ENCODE measurements around the gene DCX. TPM values are rescaled to one million over a fixed set of nuclear protein-coding genes. Genes with fewer than 3 reads are reported as not detected.
"Not testable (repeated sequence)": the region's sequence is repeated elsewhere in the genome, so short reads cannot be mapped to it uniquely, and the experiment has no call there.

Gene DCX
- total RNA-seq, 1 experiment from 2014 or later = not detected

DNA sequence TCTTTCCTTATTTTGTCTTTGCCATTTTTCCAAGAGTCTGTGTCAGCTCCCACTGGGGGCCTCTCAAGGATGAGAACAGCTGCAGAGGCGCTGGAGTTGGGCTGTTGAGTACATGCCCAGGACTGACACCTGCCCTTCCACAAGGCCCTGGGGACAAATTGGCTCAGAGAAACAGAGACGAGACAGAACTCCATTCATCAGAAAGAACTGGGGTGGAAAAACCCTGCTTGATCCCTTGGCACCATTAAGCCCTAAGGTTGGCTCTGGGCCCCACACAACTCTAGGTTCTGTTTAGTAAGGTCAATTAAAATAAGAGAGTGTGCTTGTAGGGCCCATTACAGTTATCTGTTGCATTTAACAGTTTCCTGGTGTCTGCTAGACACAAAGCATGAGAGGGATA, 63.6 kb downstream of the DCX start:
- H3K9me3 ChIP-seq (ENCODE audit: insufficient read depth, low read depth) = no peaks in the 10 kb centered on the region
- H3K4me1 ChIP-seq (replicated peaks; ENCODE audit: insufficient read depth) = no peaks in the 10 kb centered on the region
- no peaks in the 10 kb centered on the region for H3F3A ChIP-seq (ENCODE audit: insufficient read depth, low read depth)
- no peak overlapping the region for H3K27ac ChIP-seq
- intact Hi-C loops (cut with micrococcal nuclease; ENCODE audit: unreplicated experiment) = no loop called here
- no peak overlapping the region for H2AFZ ChIP-seq
- POLR2A ChIA-PET (ENCODE audit: unreplicated experiment) = no interaction called here
- no TSS peak for BruUV-seq (replicated peaks)
- CTCF ChIA-PET = no interaction called here
- H3K79me2 ChIP-seq (ENCODE audit: low read depth) = no peaks in the 10 kb centered on the region
- no peaks in the 10 kb centered on the region; the same call in 1 of the 2 replicates for H3K27me3 ChIP-seq (ENCODE audit: insufficient read depth, low read depth)
- H4K20me1 ChIP-seq (ENCODE audit: insufficient read depth) = no peaks in the 10 kb centered on the region
- H3K4me2 ChIP-seq = no peak overlapping the region
- H3K36me3 ChIP-seq (ENCODE audit: low read depth) = no peaks in the 10 kb centered on the region
- DNase-seq = no peak
- H3K9me2 ChIP-seq (ENCODE audit: insufficient read depth) = no peaks in the 10 kb centered on the region
- TF ChIP-seq, protein P1, sequence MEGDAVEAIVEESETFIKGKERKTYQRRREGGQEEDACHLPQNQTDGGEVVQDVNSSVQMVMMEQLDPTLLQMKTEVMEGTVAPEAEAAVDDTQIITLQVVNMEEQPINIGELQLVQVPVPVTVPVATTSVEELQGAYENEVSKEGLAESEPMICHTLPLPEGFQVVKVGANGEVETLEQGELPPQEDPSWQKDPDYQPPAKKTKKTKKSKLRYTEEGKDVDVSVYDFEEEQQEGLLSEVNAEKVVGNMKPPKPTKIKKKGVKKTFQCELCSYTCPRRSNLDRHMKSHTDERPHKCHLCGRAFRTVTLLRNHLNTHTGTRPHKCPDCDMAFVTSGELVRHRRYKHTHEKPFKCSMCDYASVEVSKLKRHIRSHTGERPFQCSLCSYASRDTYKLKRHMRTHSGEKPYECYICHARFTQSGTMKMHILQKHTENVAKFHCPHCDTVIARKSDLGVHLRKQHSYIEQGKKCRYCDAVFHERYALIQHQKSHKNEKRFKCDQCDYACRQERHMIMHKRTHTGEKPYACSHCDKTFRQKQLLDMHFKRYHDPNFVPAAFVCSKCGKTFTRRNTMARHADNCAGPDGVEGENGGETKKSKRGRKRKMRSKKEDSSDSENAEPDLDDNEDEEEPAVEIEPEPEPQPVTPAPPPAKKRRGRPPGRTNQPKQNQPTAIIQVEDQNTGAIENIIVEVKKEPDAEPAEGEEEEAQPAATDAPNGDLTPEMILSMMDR (conservative IDR thresholded peaks at IDR 0.05) = no peak
- no peak for TF ChIP-seq EZH2 (IDR thresholded peaks at IDR 0.05; ENCODE audit: low read depth)
- H3K4me3 ChIP-seq = no peak overlapping the region

DNA sequence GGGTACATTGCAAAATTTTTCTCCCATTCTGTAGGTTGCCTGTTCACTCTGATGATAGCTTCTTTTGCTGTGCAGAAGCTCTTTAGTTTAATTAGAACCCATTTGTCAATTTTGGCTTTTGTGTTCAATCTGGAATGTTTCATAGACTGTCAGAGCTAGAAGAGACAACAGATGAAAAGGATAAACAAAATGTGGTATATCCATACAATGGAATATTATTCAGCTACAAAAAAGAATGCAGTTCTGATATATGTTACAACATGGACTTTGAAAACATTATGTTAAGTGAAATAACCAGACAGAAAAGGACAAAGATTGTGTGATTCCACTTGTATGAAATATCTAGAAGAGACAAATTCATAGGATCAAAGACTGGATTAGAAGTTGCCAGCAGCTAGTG, 65.8 kb downstream of the DCX start:
- BruUV-seq (replicated peaks); H3K9me2 ChIP-seq (ENCODE audit: insufficient read depth); H4K20me1 ChIP-seq (ENCODE audit: insufficient read depth); POLR2A ChIA-PET (ENCODE audit: unreplicated experiment); H3K79me2 ChIP-seq (ENCODE audit: low read depth); H3F3A ChIP-seq (ENCODE audit: insufficient read depth, low read depth); DNase-seq; intact Hi-C loops (cut with micrococcal nuclease; ENCODE audit: unreplicated experiment); H3K4me1 ChIP-seq (replicated peaks; ENCODE audit: insufficient read depth); H3K9me3 ChIP-seq (ENCODE audit: insufficient read depth, low read depth); H3K27me3 ChIP-seq (ENCODE audit: insufficient read depth, low read depth); H3K4me2 ChIP-seq; H3K36me3 ChIP-seq (ENCODE audit: low read depth); H2AFZ ChIP-seq; H3K4me3 ChIP-seq; CTCF ChIA-PET; H3K27ac ChIP-seq: not testable (repeated sequence)

DNA sequence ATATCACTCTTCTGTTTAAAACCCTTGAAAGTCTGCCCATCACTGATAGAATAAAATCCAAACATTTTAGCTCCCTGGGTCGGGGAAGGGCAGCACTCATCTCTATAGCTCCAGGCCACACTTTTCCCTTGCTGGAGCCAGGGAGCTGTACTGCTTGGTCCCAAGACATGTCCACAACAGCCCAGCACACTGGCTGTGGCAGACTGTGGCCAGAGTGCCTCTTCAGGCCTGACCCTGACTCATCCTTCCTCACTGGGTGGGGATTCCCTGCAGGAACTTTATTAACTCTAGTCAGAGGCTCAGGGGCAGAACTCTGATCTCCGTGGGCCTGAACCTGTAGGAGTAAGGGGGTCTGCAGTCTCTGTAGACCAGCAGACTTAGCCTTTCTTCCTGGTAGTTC, 71.9 kb downstream of the DCX start:
- Histone ChIP-seq H2AFZ (no peak overlapping the region), H3K9me3 (ENCODE audit: insufficient read depth, low read depth) (no peaks in the 10 kb centered on the region), H4K20me1 (ENCODE audit: insufficient read depth) (no peaks in the 10 kb centered on the region), H3K4me3 (no peak overlapping the region), H3K27me3 (ENCODE audit: insufficient read depth, low read depth) (peaks cover 2% of the 10 kb centered on the region; the same call in 1 of the 2 replicates), H3K4me1 (replicated peaks; ENCODE audit: insufficient read depth) (no peaks in the 10 kb centered on the region), H3F3A (ENCODE audit: insufficient read depth, low read depth) (no peaks in the 10 kb centered on the region), H3K27ac (no peak overlapping the region), H3K79me2 (ENCODE audit: low read depth) (no peaks in the 10 kb centered on the region), H3K4me2 (no peak overlapping the region), H3K36me3 (ENCODE audit: low read depth) (no peaks in the 10 kb centered on the region), H3K9me2 (ENCODE audit: insufficient read depth) (no peaks in the 10 kb centered on the region)
- ChIA-PET POLR2A (ENCODE audit: unreplicated experiment) (no interaction called here), CTCF (no interaction called here)
- TF ChIP-seq EZH2 (IDR thresholded peaks at IDR 0.05; ENCODE audit: low read depth) = no peak
- TF ChIP-seq, protein P1 (conservative IDR thresholded peaks at IDR 0.05) = no peak
- intact Hi-C loops (cut with micrococcal nuclease; ENCODE audit: unreplicated experiment) = no loop called here
- BruUV-seq (replicated peaks) = no TSS peak
- no peak for DNase-seq

DNA sequence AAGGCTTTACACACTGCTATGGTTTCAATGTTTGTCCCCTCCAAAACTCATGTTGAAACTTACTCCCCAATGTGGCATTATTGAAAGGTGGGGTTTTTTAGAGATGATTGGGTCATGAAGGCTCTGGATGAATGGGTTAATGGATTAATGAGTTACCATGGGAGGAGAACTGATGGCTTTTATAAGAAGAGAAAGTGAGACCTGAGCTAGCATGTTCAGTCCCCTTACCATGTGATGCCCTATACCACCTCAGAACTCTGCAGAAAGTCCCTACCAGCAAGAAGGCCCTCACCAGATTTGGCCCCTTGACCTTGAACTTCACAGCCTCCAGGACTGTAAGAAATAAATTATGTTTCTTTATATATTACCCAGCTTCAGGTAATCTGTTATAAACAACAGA, 72.8 kb downstream of the DCX start:
- no peaks in the 10 kb centered on the region for H3K9me2 ChIP-seq (ENCODE audit: insufficient read depth)
- H3K4me3 ChIP-seq = no peak overlapping the region
- TF ChIP-seq EZH2 (IDR thresholded peaks at IDR 0.05; ENCODE audit: low read depth) = no peak
- TF ChIP-seq, protein P1 (conservative IDR thresholded peaks at IDR 0.05) = no peak
- no TSS peak for BruUV-seq (replicated peaks)
- H3F3A ChIP-seq (ENCODE audit: insufficient read depth, low read depth) = no peaks in the 10 kb centered on the region
- H4K20me1 ChIP-seq (ENCODE audit: insufficient read depth) = no peaks in the 10 kb centered on the region
- H3K27ac ChIP-seq = no peak overlapping the region
- H3K36me3 ChIP-seq (ENCODE audit: low read depth) = no peaks in the 10 kb centered on the region
- H2AFZ ChIP-seq = no peak overlapping the region
- no peak overlapping the region for H3K4me2 ChIP-seq
- intact Hi-C loops (cut with micrococcal nuclease; ENCODE audit: unreplicated experiment) = no loop called here
- peaks cover 10% of the 10 kb centered on the region; the same call in 1 of the 2 replicates for H3K27me3 ChIP-seq (ENCODE audit: insufficient read depth, low read depth)
- DNase-seq = no peak
- H3K9me3 ChIP-seq (ENCODE audit: insufficient read depth, low read depth) = no peaks in the 10 kb centered on the region
- no peaks in the 10 kb centered on the region for H3K4me1 ChIP-seq (replicated peaks; ENCODE audit: insufficient read depth)
- no peaks in the 10 kb centered on the region for H3K79me2 ChIP-seq (ENCODE audit: low read depth)
- POLR2A ChIA-PET (ENCODE audit: unreplicated experiment) = no interaction called here
- CTCF ChIA-PET = no interaction called here
